Stomach (tissue), 4 donors: ENCODE measurements around the gene PSMD13.

ENCODE experiments used
- EP300 ChIP-seq: sonication (generic); formaldehyde crosslinking; IDR thresholded peaks from one replicate; pipeline ENCODE4 v1.6.1; 2017; ENCODE audit warnings: antibody characterized with exemption
- POLR2A ChIP-seq, 4 donors: fragments of 450-650 bp; IDR thresholded peaks; one replicate each; pipeline ENCODE4 v1.6.1; 2016; ENCODE audit warnings: antibody characterized with exemption in 4 of 4, control low read depth in 2 of 4, mild to moderate bottlenecking in 1 of 4, moderate library complexity in 1 of 4
- POLR2AphosphoS5 ChIP-seq, 3 donors: sonication (generic); formaldehyde crosslinking; IDR thresholded peaks; one replicate each; pipeline ENCODE4 v1.6.1; 2016; ENCODE audit warnings: antibody characterized with exemption in 3 of 3
- TF ChIP-seq, protein P1 (sequence below), 7 experiments: fragments of 450-650 bp in 4 of 7; fragments of 200-600 bp in 3 of 7; sonication (generic) in 3 of 7; IDR thresholded peaks; one replicate each; pipeline ENCODE4 v1.5.1; 2016 to 2019; ENCODE audit warnings: antibody characterized with exemption in 7 of 7, control low read depth in 2 of 7, mild to moderate bottlenecking in 1 of 7

DNA sequence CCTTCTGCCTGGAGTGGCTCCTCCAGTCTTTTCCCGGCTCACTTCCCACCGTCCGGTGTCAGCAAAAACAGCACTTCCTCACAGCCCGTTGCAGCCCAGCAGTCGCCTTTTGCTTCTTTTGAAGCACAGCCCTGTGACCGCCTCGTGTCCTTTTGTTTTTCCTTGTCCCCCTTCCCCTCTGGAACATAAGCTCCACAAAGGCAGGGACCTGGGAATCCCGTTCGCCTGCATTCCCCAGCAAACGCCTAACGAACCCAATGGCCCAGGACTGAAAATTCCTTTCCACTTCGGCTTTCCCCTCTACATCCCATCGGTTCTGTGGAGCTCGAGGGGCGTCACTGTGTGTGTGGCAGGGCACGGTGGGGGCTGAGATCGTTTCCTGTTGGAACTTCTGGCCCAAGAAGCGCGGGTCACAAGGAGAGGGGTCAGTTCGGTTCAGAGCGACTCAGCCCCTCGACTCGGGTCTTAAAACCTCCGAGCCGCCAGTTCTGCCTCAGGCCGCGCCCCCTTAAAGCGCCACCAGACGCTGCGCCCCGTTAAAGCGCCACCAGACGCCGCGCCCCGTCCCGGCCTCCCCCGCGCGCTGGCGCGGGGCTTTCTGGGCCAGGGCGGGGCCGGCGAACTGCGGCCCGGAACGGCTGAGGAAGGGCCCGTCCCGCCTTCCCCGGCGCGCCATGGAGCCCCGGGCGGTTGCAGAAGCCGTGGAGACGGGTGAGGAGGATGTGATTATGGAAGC, 28.4 kb upstream of the PSMD13 start:
- TF ChIP-seq POLR2AphosphoS5 (IDR thresholded peaks at IDR 0.05) = peak; percentile 72 to 82 (median 76)
- no peak for TF ChIP-seq POLR2A (IDR thresholded peaks at IDR 0.05)
- TF ChIP-seq, protein P1, sequence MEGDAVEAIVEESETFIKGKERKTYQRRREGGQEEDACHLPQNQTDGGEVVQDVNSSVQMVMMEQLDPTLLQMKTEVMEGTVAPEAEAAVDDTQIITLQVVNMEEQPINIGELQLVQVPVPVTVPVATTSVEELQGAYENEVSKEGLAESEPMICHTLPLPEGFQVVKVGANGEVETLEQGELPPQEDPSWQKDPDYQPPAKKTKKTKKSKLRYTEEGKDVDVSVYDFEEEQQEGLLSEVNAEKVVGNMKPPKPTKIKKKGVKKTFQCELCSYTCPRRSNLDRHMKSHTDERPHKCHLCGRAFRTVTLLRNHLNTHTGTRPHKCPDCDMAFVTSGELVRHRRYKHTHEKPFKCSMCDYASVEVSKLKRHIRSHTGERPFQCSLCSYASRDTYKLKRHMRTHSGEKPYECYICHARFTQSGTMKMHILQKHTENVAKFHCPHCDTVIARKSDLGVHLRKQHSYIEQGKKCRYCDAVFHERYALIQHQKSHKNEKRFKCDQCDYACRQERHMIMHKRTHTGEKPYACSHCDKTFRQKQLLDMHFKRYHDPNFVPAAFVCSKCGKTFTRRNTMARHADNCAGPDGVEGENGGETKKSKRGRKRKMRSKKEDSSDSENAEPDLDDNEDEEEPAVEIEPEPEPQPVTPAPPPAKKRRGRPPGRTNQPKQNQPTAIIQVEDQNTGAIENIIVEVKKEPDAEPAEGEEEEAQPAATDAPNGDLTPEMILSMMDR (IDR thresholded peaks at IDR 0.05) = no peak
- no peak for TF ChIP-seq EP300
